SK-N-SH (cell line): ENCODE measurements around the gene TBC1D2B. TPM values are rescaled to one million over a fixed set of nuclear protein-coding genes. Genes with fewer than 3 reads are reported as not detected.

Experiments
- CTCF ChIA-PET: fragments of 300-600, 350-600 bp; formaldehyde crosslinking; extraction: SDS; loops from one replicate; lab custom pipeline; 2021; lab: Yijun Ruan, JAX
- POLR2A ChIA-PET: fragments of 350-600 bp; sonication (Branson Sonifier 250); formaldehyde crosslinking; extraction: SDS; loops from one replicate; lab custom pipeline; 2020; ENCODE audit warnings: antibody characterized with exemption, inconsistent platforms; lab: Yijun Ruan, JAX
- DNase-seq: peaks from one replicate; pipeline ENCODE4 v3.0.0; 2012
- H2AFZ ChIP-seq: fragments of 200-600 bp; sonication (generic); 2 replicates; pipeline ENCODE4 v1.8.1; 2016; ENCODE audit warnings: antibody characterized with exemption, mild to moderate bottlenecking, low read depth
- H3F3A ChIP-seq: fragments of 200-600 bp; sonication (generic); replicated peaks from 2 replicates; pipeline ENCODE3; 2016; ENCODE audit warnings: antibody characterized with exemption, mild to moderate bottlenecking; ENCODE audit not compliant: insufficient read depth
- H3K27ac ChIP-seq, 2 experiments: fragments of 200-500 bp in 1 of 2; fragments of 200-600 bp in 1 of 2; sonication (Bioruptor generic) in 1 of 2; sonication (generic), shearing (Covaris generic) in 1 of 2; 2 replicates each; pipeline versions ENCODE4 v1.5.1 to v1.6.1; 2014 to 2016; ENCODE audit warnings: low read depth in 2 of 2, inconsistent platforms in 1 of 2, low read length in 1 of 2, mild to moderate bottlenecking in 1 of 2, mixed read lengths in 1 of 2
- H3K27me3 ChIP-seq: fragments of 200-600 bp; sonication (generic), shearing (Covaris generic); 2 replicates; pipeline ENCODE4 v1.6.1; 2016; ENCODE audit warnings: mixed run types; ENCODE audit not compliant: insufficient read depth
- H3K36me3 ChIP-seq, 2 experiments: fragments of 200-500 bp in 1 of 2; fragments of 200-600 bp in 1 of 2; sonication (Bioruptor generic) in 1 of 2; sonication (generic) in 1 of 2; replicated peaks in 1 of 2; 2 replicates each; pipeline versions ENCODE3 to v1.5.1; 2014 to 2016; ENCODE audit warnings: low read length in 1 of 2, mild to moderate bottlenecking in 1 of 2; ENCODE audit not compliant: insufficient read depth in 2 of 2, control insufficient read depth in 1 of 2
- H3K4me1 ChIP-seq, 2 experiments: fragments of 200-500 bp in 1 of 2; fragments of 200-600 bp in 1 of 2; sonication (Bioruptor generic) in 1 of 2; sonication (generic), shearing (Covaris generic) in 1 of 2; 2 replicates each; pipeline versions ENCODE4 v1.5.1 to v1.6.1; 2014 to 2016; ENCODE audit warnings: low read depth in 1 of 2, low read length in 1 of 2, mixed run types in 1 of 2; ENCODE audit not compliant: insufficient read depth in 2 of 2, control insufficient read depth in 1 of 2
- H3K4me2 ChIP-seq: fragments of 200-600 bp; sonication (generic), shearing (Covaris generic); 2 replicates; pipeline ENCODE4 v1.6.1; 2017; ENCODE audit warnings: mixed run types
- H3K4me3 ChIP-seq, 2 experiments: fragments of 200-500 bp in 1 of 2; fragments of 200-600 bp in 1 of 2; sonication (Bioruptor generic) in 1 of 2; sonication (generic), shearing (Covaris generic) in 1 of 2; 2 replicates each; pipeline versions ENCODE4 v1.5.1 to v1.8.1; 2014 to 2016; ENCODE audit warnings: low read depth in 2 of 2, inconsistent platforms in 1 of 2, low read length in 1 of 2, mild to moderate bottlenecking in 1 of 2, mixed read lengths in 1 of 2, moderate library complexity in 1 of 2
- H3K79me2 ChIP-seq: fragments of 200-600 bp; sonication (generic); 2 replicates; pipeline ENCODE4 v1.8.1; 2017; ENCODE audit warnings: mild to moderate bottlenecking; ENCODE audit not compliant: insufficient read depth
- H3K9ac ChIP-seq: fragments of 200-600 bp; sonication (generic); 2 replicates; pipeline ENCODE4 v1.6.1; 2017; ENCODE audit warnings: mixed run types
- H3K9me2 ChIP-seq: fragments of 200-600 bp; sonication (generic); 2 replicates; pipeline ENCODE4 v1.6.1; 2017; ENCODE audit warnings: mixed run types
- H3K9me3 ChIP-seq: fragments of 200-600 bp; sonication (generic); 2 replicates; pipeline ENCODE4 v1.6.1; 2017; ENCODE audit warnings: mixed run types, mild to moderate bottlenecking, moderate library complexity
- H4K20me1 ChIP-seq: fragments of 200-600 bp; sonication (generic); 2 replicates; pipeline ENCODE4 v1.6.1; 2017; ENCODE audit warnings: mild to moderate bottlenecking, mixed run types; ENCODE audit not compliant: insufficient read depth
- CHD2 ChIP-seq: fragments of 150-350 bp; IDR thresholded peaks from 2 replicates; pipeline ENCODE4 v1.6.1; 2018; ENCODE audit warnings: low read length; ENCODE audit not compliant: partially characterized antibody
- CTCF ChIP-seq: fragments of 200-600 bp; sonication (generic); IDR thresholded peaks from 2 replicates; pipeline ENCODE4 v1.6.1; 2017; ENCODE audit warnings: antibody characterized with exemption, mild to moderate bottlenecking, moderate library complexity
- FOSL2 ChIP-seq: IDR thresholded peaks from 2 replicates; pipeline ENCODE4 v1.4.0; 2012; ENCODE audit warnings: low read depth, mild to moderate bottlenecking, moderate library complexity, borderline replicate concordance
- GATA2 ChIP-seq: sonication (generic); formaldehyde crosslinking; IDR thresholded peaks from 2 replicates; pipeline ENCODE4 v1.5.0; 2020; ENCODE audit warnings: mild to moderate bottlenecking, missing genetic modification reagents
- JUND ChIP-seq: IDR thresholded peaks from 2 replicates; pipeline ENCODE4 v1.4.0; 2012
- MEF2A ChIP-seq: IDR thresholded peaks from 2 replicates; pipeline ENCODE4 v1.4.0; 2012; ENCODE audit warnings: low read depth, borderline replicate concordance
- MXI1 ChIP-seq: IDR thresholded peaks from 2 replicates; pipeline ENCODE4 v1.6.1; 2012; ENCODE audit warnings: mild to moderate bottlenecking, low read depth, low read length, improper control_type of control experiment
- RCOR1 ChIP-seq: fragments of 150-350 bp; IDR thresholded peaks from 2 replicates; pipeline ENCODE4 v1.6.1; 2017; ENCODE audit warnings: antibody characterized with exemption, low read length
- TCF12 ChIP-seq: IDR thresholded peaks from 2 replicates; pipeline ENCODE4 v1.4.0; 2012
- ZBTB33 ChIP-seq: IDR thresholded peaks from 2 replicates; pipeline ENCODE4 v1.4.0; 2012; ENCODE audit warnings: low read depth, borderline replicate concordance
- WGBS: methylation state at CpG from one replicate; pipeline ENCODE4 v1.1.6; 2017; ENCODE audit warnings: low lambda C conversion rate; 5-methylcytosine and 5-hydroxymethylcytosine counted together
- polyA plus RNA-seq, 3 experiments: library from polyadenylated mRNA; depleted of rRNA; stranded (reverse); fragments of >200 nt; gene quantifications; 2 replicates each; pipeline ENCODE4 v1.2.3, GENCODE V29; 2012
- TF ChIP-seq, protein P1 (sequence below): IDR thresholded peaks from 2 replicates; pipeline ENCODE4; 2012
- TF ChIP-seq, protein P2 (sequence below): IDR thresholded peaks from 2 replicates; pipeline ENCODE4 v1.6.1; 2012; ENCODE audit warnings: mild to moderate bottlenecking, low read depth, low read length, moderate library complexity
- TF ChIP-seq, protein P3 (sequence below): IDR thresholded peaks from 2 replicates; pipeline ENCODE4 v1.4.0; 2012; ENCODE audit warnings: low read depth, borderline replicate concordance

TBC1D2B gene
- polyA plus RNA-seq, 1 of the 3 experiments (the other 2 are of a cell fraction): 19.0 TPM

DNA sequence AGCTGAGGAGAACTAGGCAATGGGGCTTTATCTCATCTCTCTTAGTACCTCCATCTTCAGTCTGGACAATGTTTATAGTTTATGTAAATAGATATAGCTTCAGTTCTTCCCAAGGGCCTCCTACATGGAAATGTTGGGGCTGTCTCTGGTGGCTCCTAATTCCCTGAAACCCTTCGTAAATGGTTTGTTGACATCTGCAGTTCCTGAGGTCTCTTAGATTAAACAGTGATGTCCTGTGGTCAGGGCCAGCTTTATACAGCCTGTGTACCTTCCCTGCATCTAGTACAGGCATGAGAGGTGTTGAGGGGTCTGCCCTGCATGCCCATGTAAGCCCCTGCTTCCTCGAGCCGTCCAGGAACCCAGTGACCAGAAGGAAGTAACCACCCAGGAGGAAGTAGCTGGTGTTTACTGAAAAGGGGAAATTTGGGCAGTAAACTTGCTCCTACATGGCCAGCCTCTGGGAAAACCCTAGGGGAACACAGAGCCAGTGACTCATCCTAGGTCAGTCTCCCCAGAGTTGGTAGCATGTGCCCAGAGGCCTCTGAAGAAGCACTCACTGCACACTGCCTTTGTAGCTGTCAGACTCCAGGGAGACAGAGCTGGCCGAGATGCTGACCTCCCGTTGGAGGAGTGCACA, 4.7 kb upstream of the TBC1D2B start:
- peaks cover under 1% of the 10 kb centered on the region; the same call in 1 of the 2 replicates for H3K79me2 ChIP-seq
- H3K9ac ChIP-seq: no peak overlapping the region
- H3F3A ChIP-seq: peaks cover 3% of the 10 kb centered on the region
- CTCF ChIA-PET: interaction anchor here (0.9 to 2.2 kb wide), 7 partner anchors 10 to 123 kb away, joined by 3 to 7 read pairs (median 3); partner anchors contain the start of gene SH2D7
- no peak overlapping the region for H3K4me3 ChIP-seq
- DNase-seq: no peak
- H2AFZ ChIP-seq: no peak overlapping the region
- no peaks in the 10 kb centered on the region for H3K36me3 ChIP-seq
- no peak for TF ChIP-seq GATA2 (CRISPR knock-in tag)
- no peak for TF ChIP-seq RCOR1
- TF ChIP-seq ZBTB33: no peak
- no peak for TF ChIP-seq MEF2A
- TF ChIP-seq TCF12: no peak
- TF ChIP-seq CTCF: no peak
- TF ChIP-seq, protein P1, sequence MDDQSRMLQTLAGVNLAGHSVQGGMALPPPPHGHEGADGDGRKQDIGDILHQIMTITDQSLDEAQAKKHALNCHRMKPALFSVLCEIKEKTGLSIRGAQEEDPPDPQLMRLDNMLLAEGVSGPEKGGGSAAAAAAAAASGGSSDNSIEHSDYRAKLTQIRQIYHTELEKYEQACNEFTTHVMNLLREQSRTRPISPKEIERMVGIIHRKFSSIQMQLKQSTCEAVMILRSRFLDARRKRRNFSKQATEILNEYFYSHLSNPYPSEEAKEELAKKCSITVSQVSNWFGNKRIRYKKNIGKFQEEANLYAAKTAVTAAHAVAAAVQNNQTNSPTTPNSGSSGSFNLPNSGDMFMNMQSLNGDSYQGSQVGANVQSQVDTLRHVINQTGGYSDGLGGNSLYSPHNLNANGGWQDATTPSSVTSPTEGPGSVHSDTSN: no peak
- TF ChIP-seq, protein P2, sequence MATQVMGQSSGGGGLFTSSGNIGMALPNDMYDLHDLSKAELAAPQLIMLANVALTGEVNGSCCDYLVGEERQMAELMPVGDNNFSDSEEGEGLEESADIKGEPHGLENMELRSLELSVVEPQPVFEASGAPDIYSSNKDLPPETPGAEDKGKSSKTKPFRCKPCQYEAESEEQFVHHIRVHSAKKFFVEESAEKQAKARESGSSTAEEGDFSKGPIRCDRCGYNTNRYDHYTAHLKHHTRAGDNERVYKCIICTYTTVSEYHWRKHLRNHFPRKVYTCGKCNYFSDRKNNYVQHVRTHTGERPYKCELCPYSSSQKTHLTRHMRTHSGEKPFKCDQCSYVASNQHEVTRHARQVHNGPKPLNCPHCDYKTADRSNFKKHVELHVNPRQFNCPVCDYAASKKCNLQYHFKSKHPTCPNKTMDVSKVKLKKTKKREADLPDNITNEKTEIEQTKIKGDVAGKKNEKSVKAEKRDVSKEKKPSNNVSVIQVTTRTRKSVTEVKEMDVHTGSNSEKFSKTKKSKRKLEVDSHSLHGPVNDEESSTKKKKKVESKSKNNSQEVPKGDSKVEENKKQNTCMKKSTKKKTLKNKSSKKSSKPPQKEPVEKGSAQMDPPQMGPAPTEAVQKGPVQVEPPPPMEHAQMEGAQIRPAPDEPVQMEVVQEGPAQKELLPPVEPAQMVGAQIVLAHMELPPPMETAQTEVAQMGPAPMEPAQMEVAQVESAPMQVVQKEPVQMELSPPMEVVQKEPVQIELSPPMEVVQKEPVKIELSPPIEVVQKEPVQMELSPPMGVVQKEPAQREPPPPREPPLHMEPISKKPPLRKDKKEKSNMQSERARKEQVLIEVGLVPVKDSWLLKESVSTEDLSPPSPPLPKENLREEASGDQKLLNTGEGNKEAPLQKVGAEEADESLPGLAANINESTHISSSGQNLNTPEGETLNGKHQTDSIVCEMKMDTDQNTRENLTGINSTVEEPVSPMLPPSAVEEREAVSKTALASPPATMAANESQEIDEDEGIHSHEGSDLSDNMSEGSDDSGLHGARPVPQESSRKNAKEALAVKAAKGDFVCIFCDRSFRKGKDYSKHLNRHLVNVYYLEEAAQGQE: no peak
- no peak for TF ChIP-seq FOSL2
- TF ChIP-seq, protein P3, sequence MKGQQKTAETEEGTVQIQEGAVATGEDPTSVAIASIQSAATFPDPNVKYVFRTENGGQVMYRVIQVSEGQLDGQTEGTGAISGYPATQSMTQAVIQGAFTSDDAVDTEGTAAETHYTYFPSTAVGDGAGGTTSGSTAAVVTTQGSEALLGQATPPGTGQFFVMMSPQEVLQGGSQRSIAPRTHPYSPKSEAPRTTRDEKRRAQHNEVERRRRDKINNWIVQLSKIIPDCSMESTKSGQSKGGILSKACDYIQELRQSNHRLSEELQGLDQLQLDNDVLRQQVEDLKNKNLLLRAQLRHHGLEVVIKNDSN: no peak
- TF ChIP-seq CHD2: no peak
- TF ChIP-seq JUND: no peak
- TF ChIP-seq MXI1: no peak
- TF ChIP-seq, all 33 proteins: peak for 0
- WGBS: 90% methylated on average over 3 of the region's 5 CpGs
- no peaks in the 10 kb centered on the region for H3K9me3 ChIP-seq
- peaks cover 13 to 20% of the 10 kb centered on the region in 2 experiments; a peak in 3 of 4 replicates for H3K4me1 ChIP-seq
- H3K4me2 ChIP-seq: no peak overlapping the region
- no peaks in the 10 kb centered on the region for H4K20me1 ChIP-seq
- POLR2A ChIA-PET: no interaction called here
- H3K27ac ChIP-seq: no peak overlapping the region
- no peaks in the 10 kb centered on the region for H3K9me2 ChIP-seq
- H3K27me3 ChIP-seq: no peaks in the 10 kb centered on the region
